Measurements from ENCODE around the gene WBP1L.

WBP1L gene

GRCh38 chr10:102777711-102778453 lies 34.1 kb downstream of the WBP1L start:
- no peak for DNase-seq (ENCODE audit: insufficient read length, low spot score)
- no peak for FAIRE-seq

- DNase-seq (ENCODE audit: insufficient read length, low spot score) (no peak), FAIRE-seq (no peak)
Measured at GRCh38 chr10:102778781-102779180, 35.0 kb downstream of the WBP1L start.

- FAIRE-seq: no peak
- DNase-seq (ENCODE audit: insufficient read length, low spot score): no peak
Measured at GRCh38 chr10:102779680-102780526, 36.2 kb downstream of the WBP1L start.

GRCh38 chr10:102780527-102780808 lies 36.7 kb downstream of the WBP1L start:
- DNase-seq (ENCODE audit: insufficient read length, low spot score): no peak
- FAIRE-seq: no peak

GRCh38 chr10:102781090-102781920 lies 37.6 kb downstream of the WBP1L start:
- DNase-seq (ENCODE audit: insufficient read length, low spot score): no peak
- FAIRE-seq: no peak

GRCh38 chr10:102781921-102782557 lies 38.3 kb downstream of the WBP1L start:
- no peak for DNase-seq (ENCODE audit: insufficient read length, low spot score)
- FAIRE-seq: no peak

GRCh38 chr10:102782673-102783551 lies 39.2 kb downstream of the WBP1L start:
- DNase-seq (ENCODE audit: insufficient read length, low spot score) (no peak), FAIRE-seq (no peak)

GRCh38 chr10:102783568-102783967 lies 39.8 kb downstream of the WBP1L start:
- DNase-seq (ENCODE audit: insufficient read length, low spot score): no peak
- FAIRE-seq: no peak

- no peak for DNase-seq (ENCODE audit: insufficient read length, low spot score)
- FAIRE-seq: no peak
Measured at GRCh38 chr10:102785818-102786217, 42.1 kb downstream of the WBP1L start.

- DNase-seq (ENCODE audit: insufficient read length, low spot score): no peak
- FAIRE-seq: no peak
Measured at GRCh38 chr10:102791754-102792395, 48.1 kb downstream of the WBP1L start.

GRCh38 chr10:102795453-102796406 lies 52.0 kb downstream of the WBP1L start:
- FAIRE-seq (no peak), DNase-seq (ENCODE audit: insufficient read length, low spot score) (no peak)

- FAIRE-seq (no peak), DNase-seq (ENCODE audit: insufficient read length, low spot score) (no peak)
Measured at GRCh38 chr10:102796407-102797176, 52.8 kb downstream of the WBP1L start.

GRCh38 chr10:102799691-102800471 lies 56.1 kb downstream of the WBP1L start:
- no peak for DNase-seq (ENCODE audit: insufficient read length, low spot score)
- no peak for FAIRE-seq

- FAIRE-seq (no peak), DNase-seq (ENCODE audit: insufficient read length, low spot score) (no peak)
Measured at GRCh38 chr10:102800611-102801335, 57.0 kb downstream of the WBP1L start.

GRCh38 chr10:102801496-102801895 lies 57.7 kb downstream of the WBP1L start:
- DNase-seq (ENCODE audit: insufficient read length, low spot score): no peak
- FAIRE-seq: no peak

GRCh38 chr10:102801978-102802377 lies 58.2 kb downstream of the WBP1L start:
- DNase-seq (ENCODE audit: insufficient read length, low spot score) (no peak), FAIRE-seq (no peak)

Data from HTR-8/SVneo (cell line).